ENCODE data around the gene TNFAIP8L3. TPM values are rescaled to one million over a fixed set of nuclear protein-coding genes. Genes with fewer than 3 reads are reported as not detected.

Gene TNFAIP8L3
- total and polyA plus RNA-seq, 8 donors, result 0.58 to 12.5 (median 5.9) TPM; not detected in 1

GRCh38 chr15:51083641-51084166 lies 11.0 kb downstream of the TNFAIP8L3 start:
- Histone ChIP-seq H3K27ac (no peak overlapping the region), H3K9me3 (no peaks in the 10 kb centered on the region), H3K4me1 (no peaks in the 10 kb centered on the region), H3K27me3 (peaks cover 0 to 3% (median 0%) of the 10 kb centered on the region in 3 donors), H3K4me3 (no peak overlapping the region), H3K36me3 (no peaks in the 10 kb centered on the region)
- no peak for DNase-seq
- no peak for TF ChIP-seq POLR2AphosphoS5 (IDR thresholded peaks at IDR 0.05)
- no peak for TF ChIP-seq EP300 (IDR thresholded peaks at IDR 0.05)
- no peak for TF ChIP-seq POLR2A (IDR thresholded peaks at IDR 0.05)
- no peak for TF ChIP-seq CTCF (IDR thresholded peaks at IDR 0.05)
- intact Hi-C loops (cut with DNase I; ENCODE audit: low total_unique reads), result no loop called here
- WGBS, 5 donors, result 71 to 89% (median 85%) methylated on average over 4 of the region's 4 CpGs

- intact Hi-C loops (cut with DNase I; ENCODE audit: low total_unique reads), result no loop called here
- Histone ChIP-seq H3K27me3 (no peaks in the 10 kb centered on the region), H3K9me3 (no peaks in the 10 kb centered on the region), H3K27ac (no peak overlapping the region), H3K4me1 (peaks cover 0 to 8% (median 6%) of the 10 kb centered on the region in 4 donors), H3K36me3 (no peaks in the 10 kb centered on the region), H3K4me3 (no peak overlapping the region)
- WGBS, 5 donors, result 97 to 100% (median 100%) methylated on average over 1 of the region's 1 CpG
- TF ChIP-seq CTCF (IDR thresholded peaks at IDR 0.05) (no peak), EP300 (IDR thresholded peaks at IDR 0.05) (no peak), POLR2AphosphoS5 (IDR thresholded peaks at IDR 0.05) (no peak), POLR2A (IDR thresholded peaks at IDR 0.05) (no peak)
- no peak for DNase-seq
Observed at GRCh38 chr15:51082246-51082645, 12.5 kb downstream of the TNFAIP8L3 start.

- no peak overlapping the region for H3K4me3 ChIP-seq
- no peaks in the 10 kb centered on the region for H3K36me3 ChIP-seq
- no peak for DNase-seq
- H3K4me1 ChIP-seq, result peaks cover 6 to 20% (median 12%) of the 10 kb centered on the region in 4 donors
- no peaks in the 10 kb centered on the region for H3K27me3 ChIP-seq
- intact Hi-C loops (cut with DNase I; ENCODE audit: low total_unique reads), result no loop called here
- 86 to 92% (median 89%) methylated on average over 5 of the region's 5 CpGs for WGBS, 5 donors
- no peaks in the 10 kb centered on the region for H3K9me3 ChIP-seq
- TF ChIP-seq POLR2AphosphoS5 (IDR thresholded peaks at IDR 0.05), result no peak
- TF ChIP-seq EP300 (IDR thresholded peaks at IDR 0.05), result no peak
- no peak for TF ChIP-seq CTCF (IDR thresholded peaks at IDR 0.05)
- no peak for TF ChIP-seq POLR2A (IDR thresholded peaks at IDR 0.05)
- H3K27ac ChIP-seq, result no peak overlapping the region
Observed at GRCh38 chr15:51080286-51080685, 14.4 kb downstream of the TNFAIP8L3 start.

GRCh38 chr15:51079226-51079625 lies 15.5 kb downstream of the TNFAIP8L3 start:
- no peak overlapping the region for H3K4me3 ChIP-seq
- TF ChIP-seq POLR2AphosphoS5 (IDR thresholded peaks at IDR 0.05) (no peak), CTCF (IDR thresholded peaks at IDR 0.05) (no peak), POLR2A (IDR thresholded peaks at IDR 0.05) (no peak), EP300 (IDR thresholded peaks at IDR 0.05) (no peak)
- DNase-seq, result no peak

More at GRCh38 chr15:51079226-51079625, 15.5 kb downstream of the TNFAIP8L3 start:
- no peaks in the 10 kb centered on the region for H3K9me3 ChIP-seq
- H3K4me1 ChIP-seq, result peaks cover 6 to 25% (median 15%) of the 10 kb centered on the region in 4 donors
- H3K27me3 ChIP-seq, result no peaks in the 10 kb centered on the region
- intact Hi-C loops (cut with DNase I; ENCODE audit: low total_unique reads), result no loop called here
- no peak overlapping the region for H3K27ac ChIP-seq
- H3K36me3 ChIP-seq, result no peaks in the 10 kb centered on the region
